Stimulated activated memory B cell treated with anti-CD40 and anti-IgM and Interleukin-4, amounts not matched to agents 10 μg/mL and 1 μg/mL and 100 μg/mL, for 72 hours (primary cell): ENCODE results near the gene GPR63.

Experiments
- ATAC-seq: fragments of 150-1000 bp; cut with Tn5 transposase; 2 replicates; pipeline ENCODE4 v1.10.0; 2021
- H3K27ac Mint-ChIP-seq: one replicate; pipeline ENCODE4 v1.8.0; 2022; ENCODE audit warnings: mild to moderate bottlenecking, mixed read lengths
- H3K27me3 Mint-ChIP-seq: one replicate; pipeline ENCODE4 v1.8.0; 2022; ENCODE audit warnings: mixed read lengths
- H3K36me3 Mint-ChIP-seq: one replicate; pipeline ENCODE4 v1.8.0; 2022; ENCODE audit warnings: mixed read lengths
- H3K4me1 Mint-ChIP-seq: one replicate; pipeline ENCODE4 v1.8.0; 2022; ENCODE audit warnings: mixed read lengths
- H3K4me3 Mint-ChIP-seq: one replicate; pipeline ENCODE4 v1.8.0; 2022; ENCODE audit warnings: mild to moderate bottlenecking, moderate library complexity, mixed read lengths
- H3K9me3 Mint-ChIP-seq: one replicate; pipeline ENCODE4 v1.8.0; 2022; ENCODE audit warnings: mixed read lengths

The GPR63 gene

GRCh38 chr6:96794980-96795379 is 42.3 kb downstream of the GPR63 start:
- Mint-ChIP-seq H3K36me3 (no peaks in the 10 kb centered on the region), H3K27ac (peak overlapping the region; percentile 62), H3K27me3 (no peaks in the 10 kb centered on the region), H3K4me3 (peak overlapping the region; percentile 47), H3K4me1 (peaks cover 9% of the 10 kb centered on the region), H3K9me3 (no peaks in the 10 kb centered on the region)
- ATAC-seq = no peak

- Mint-ChIP-seq H3K4me1 (peaks cover 9% of the 10 kb centered on the region), H3K9me3 (no peaks in the 10 kb centered on the region), H3K27ac (no peak overlapping the region), H3K4me3 (no peak overlapping the region), H3K36me3 (no peaks in the 10 kb centered on the region), H3K27me3 (no peaks in the 10 kb centered on the region)
- ATAC-seq = no peak
These were observed 44.6 kb downstream of the GPR63 start for GRCh38 chr6:96792561-96793190.

- Mint-ChIP-seq H3K4me3 (no peak overlapping the region), H3K36me3 (no peaks in the 10 kb centered on the region), H3K27ac (no peak overlapping the region), H3K4me1 (no peaks in the 10 kb centered on the region), H3K9me3 (no peaks in the 10 kb centered on the region), H3K27me3 (no peaks in the 10 kb centered on the region)
- no peak for ATAC-seq
These were observed 47.4 kb downstream of the GPR63 start for GRCh38 chr6:96789871-96790270.

- Mint-ChIP-seq H3K36me3 (no peaks in the 10 kb centered on the region), H3K4me1 (no peaks in the 10 kb centered on the region), H3K9me3 (no peaks in the 10 kb centered on the region), H3K4me3 (no peak overlapping the region), H3K27me3 (no peaks in the 10 kb centered on the region), H3K27ac (no peak overlapping the region)
- no peak for ATAC-seq
These were observed 49.3 kb downstream of the GPR63 start for GRCh38 chr6:96787846-96788580.

- Mint-ChIP-seq H3K27ac (no peak overlapping the region), H3K9me3 (no peaks in the 10 kb centered on the region), H3K4me1 (no peaks in the 10 kb centered on the region), H3K4me3 (no peak overlapping the region), H3K27me3 (no peaks in the 10 kb centered on the region), H3K36me3 (no peaks in the 10 kb centered on the region)
- no peak for ATAC-seq
These were observed 50.9 kb downstream of the GPR63 start for GRCh38 chr6:96786336-96786735.

GRCh38 chr6:96784650-96785049 is 52.6 kb downstream of the GPR63 start:
- ATAC-seq = no peak
- H3K9me3 Mint-ChIP-seq = no peaks in the 10 kb centered on the region

GRCh38 chr6:96783307-96783706 is 54.0 kb downstream of the GPR63 start:
- Mint-ChIP-seq H3K4me1 (no peaks in the 10 kb centered on the region), H3K27me3 (no peaks in the 10 kb centered on the region), H3K27ac (no peak overlapping the region), H3K36me3 (no peaks in the 10 kb centered on the region), H3K4me3 (no peak overlapping the region), H3K9me3 (no peaks in the 10 kb centered on the region)
- ATAC-seq = no peak

More at GRCh38 chr6:96784650-96785049, 52.6 kb downstream of the GPR63 start:
- Mint-ChIP-seq H3K4me1 (no peaks in the 10 kb centered on the region), H3K27ac (no peak overlapping the region), H3K4me3 (no peak overlapping the region), H3K36me3 (no peaks in the 10 kb centered on the region), H3K27me3 (no peaks in the 10 kb centered on the region)

GRCh38 chr6:96781557-96781956 is 55.7 kb downstream of the GPR63 start:
- Mint-ChIP-seq H3K9me3 (no peaks in the 10 kb centered on the region), H3K27ac (no peak overlapping the region), H3K4me1 (no peaks in the 10 kb centered on the region), H3K4me3 (no peak overlapping the region), H3K36me3 (no peaks in the 10 kb centered on the region), H3K27me3 (no peaks in the 10 kb centered on the region)
- no peak for ATAC-seq

- no peak overlapping the region for H3K4me3 Mint-ChIP-seq
- peaks cover 6% of the 10 kb centered on the region for H3K9me3 Mint-ChIP-seq
These were observed 60.2 kb downstream of the GPR63 start for GRCh38 chr6:96777113-96777512.

GRCh38 chr6:96775727-96776400 is 61.4 kb downstream of the GPR63 start:
- no peak for ATAC-seq
- no peaks in the 10 kb centered on the region for H3K27me3 Mint-ChIP-seq
- no peak overlapping the region for H3K27ac Mint-ChIP-seq

More at GRCh38 chr6:96777113-96777512, 60.2 kb downstream of the GPR63 start:
- Mint-ChIP-seq H3K27ac (no peak overlapping the region), H3K36me3 (no peaks in the 10 kb centered on the region), H3K4me1 (no peaks in the 10 kb centered on the region), H3K27me3 (no peaks in the 10 kb centered on the region)
- ATAC-seq = no peak

GRCh38 chr6:96766769-96767168 is 70.5 kb downstream of the GPR63 start:
- H3K36me3 Mint-ChIP-seq = peaks cover 5% of the 10 kb centered on the region
- peaks cover 58% of the 10 kb centered on the region for H3K27me3 Mint-ChIP-seq
- no peaks in the 10 kb centered on the region for H3K9me3 Mint-ChIP-seq
- H3K4me1 Mint-ChIP-seq = no peaks in the 10 kb centered on the region
- no peak for ATAC-seq
- H3K27ac Mint-ChIP-seq = no peak overlapping the region
- no peak overlapping the region for H3K4me3 Mint-ChIP-seq

More at GRCh38 chr6:96775727-96776400, 61.4 kb downstream of the GPR63 start:
- H3K9me3 Mint-ChIP-seq = peaks cover 6% of the 10 kb centered on the region
- no peak overlapping the region for H3K4me3 Mint-ChIP-seq
- no peaks in the 10 kb centered on the region for H3K4me1 Mint-ChIP-seq
- H3K36me3 Mint-ChIP-seq = no peaks in the 10 kb centered on the region

- no peak overlapping the region for H3K27ac Mint-ChIP-seq
- no peaks in the 10 kb centered on the region for H3K9me3 Mint-ChIP-seq
- ATAC-seq = peak; percentile 35
- H3K4me1 Mint-ChIP-seq = no peaks in the 10 kb centered on the region
- no peak overlapping the region for H3K4me3 Mint-ChIP-seq
- H3K27me3 Mint-ChIP-seq = peaks cover 30% of the 10 kb centered on the region
- H3K36me3 Mint-ChIP-seq = no peaks in the 10 kb centered on the region
These were observed 74.7 kb downstream of the GPR63 start for GRCh38 chr6:96762599-96762998.

- no peaks in the 10 kb centered on the region for H3K9me3 Mint-ChIP-seq
- no peak overlapping the region for H3K4me3 Mint-ChIP-seq
- H3K4me1 Mint-ChIP-seq = no peaks in the 10 kb centered on the region
- H3K27me3 Mint-ChIP-seq = peaks cover 30% of the 10 kb centered on the region
- H3K27ac Mint-ChIP-seq = no peak overlapping the region
- no peak for ATAC-seq
- H3K36me3 Mint-ChIP-seq = no peaks in the 10 kb centered on the region
These were observed 75.5 kb downstream of the GPR63 start for GRCh38 chr6:96761794-96762193.

- Mint-ChIP-seq H3K36me3 (no peaks in the 10 kb centered on the region), H3K9me3 (no peaks in the 10 kb centered on the region), H3K27me3 (peaks cover 24% of the 10 kb centered on the region), H3K4me3 (no peak overlapping the region), H3K27ac (no peak overlapping the region), H3K4me1 (no peaks in the 10 kb centered on the region)
- ATAC-seq = no peak
These were observed 77.1 kb downstream of the GPR63 start for GRCh38 chr6:96760153-96760687.

GRCh38 chr6:96755096-96755495 is 82.2 kb downstream of the GPR63 start:
- peaks cover 22% of the 10 kb centered on the region for H3K27me3 Mint-ChIP-seq
- no peak for ATAC-seq
- peaks cover 8% of the 10 kb centered on the region for H3K9me3 Mint-ChIP-seq
- no peak overlapping the region for H3K27ac Mint-ChIP-seq
- H3K4me1 Mint-ChIP-seq = no peaks in the 10 kb centered on the region
- no peaks in the 10 kb centered on the region for H3K36me3 Mint-ChIP-seq
- no peak overlapping the region for H3K4me3 Mint-ChIP-seq
